Activated CD4-positive, alpha-beta T cell treated with anti-CD3 and anti-CD28 coated beads for 36 hours (primary cell): ENCODE measurements around the gene PLEKHA1. TPM values are rescaled to one million over a fixed set of nuclear protein-coding genes. Genes with fewer than 3 reads are reported as not detected.

Experiments used
- ATAC-seq: fragments of 200-7000 bp; cut with Tn5 transposase; one replicate; pipeline ENCODE4 v1.10.0; 2021; ENCODE audit warnings: mild to moderate bottlenecking, moderate library complexity
- CTCF ChIA-PET: fragments of 350-600 bp; sonication (Branson Sonifier 250); formaldehyde crosslinking; loops from one replicate; lab custom pipeline; 2021; ENCODE audit warnings: antibody characterized with exemption; lab: Charles Lee
- POLR2A ChIA-PET: fragments of 350-600 bp; sonication (Branson Sonifier 250); formaldehyde crosslinking; loops from one replicate; lab custom pipeline; 2021; ENCODE audit warnings: antibody characterized with exemption, inconsistent platforms; lab: Charles Lee
- DNase-seq: peaks from one replicate; pipeline ENCODE4 v3.0.0-alpha.2; 2020
- H3K27ac Mint-ChIP-seq: one replicate; pipeline ENCODE4 v1.8.0; 2021; ENCODE audit warnings: mixed read lengths
- H3K27me3 Mint-ChIP-seq: one replicate; pipeline ENCODE4 v1.8.0; 2021; ENCODE audit warnings: mixed read lengths
- H3K36me3 Mint-ChIP-seq: one replicate; pipeline ENCODE4 v1.8.0; 2021; ENCODE audit warnings: low read depth, mixed read lengths
- H3K4me1 Mint-ChIP-seq: one replicate; pipeline ENCODE4 v1.8.0; 2021; ENCODE audit warnings: mixed read lengths
- H3K4me3 Mint-ChIP-seq: one replicate; pipeline ENCODE4 v1.8.0; 2021; ENCODE audit warnings: mild to moderate bottlenecking, moderate library complexity, mixed read lengths
- H3K9me3 Mint-ChIP-seq: one replicate; pipeline ENCODE4 v1.8.0; 2021; ENCODE audit warnings: low read depth, mixed read lengths
- intact Hi-C, 2 experiments: fragments of 100-400 bp; cut with DNase I in 1 of 2; cut with micrococcal nuclease in 1 of 2; formaldehyde crosslinking; loops; one replicate each; pipeline versions ENCODE4 v1.14.2 to v1.15.1; 2022 to 2024; cut with DNase I, micrococcal nuclease
- total RNA-seq, 2 experiments: library from RNA; stranded (reverse); gene quantifications; one replicate each; pipeline ENCODE4 v1.2.3, GENCODE V29; 2021

PLEKHA1 gene
- total RNA-seq, 2 experiments from 2014 or later = 7.7 to 11.7 TPM

- H3K9me3 Mint-ChIP-seq = no peaks in the 10 kb centered on the region
- H3K27ac Mint-ChIP-seq = peak overlapping the region; percentile 20
- no peaks in the 10 kb centered on the region for H3K27me3 Mint-ChIP-seq
- intact Hi-C loops = no loop called here
- ATAC-seq (peak; percentile 69), DNase-seq (no peak)
- peaks cover 57% of the 10 kb centered on the region for H3K4me1 Mint-ChIP-seq
- CTCF ChIA-PET = interaction anchor here (1.5 kb wide), 2 partner anchors 9 to 12 kb away, joined by 3 to 4 read pairs; no protein-coding TSS in a partner anchor
- POLR2A ChIA-PET = no interaction called here
- H3K4me3 Mint-ChIP-seq = no peak overlapping the region
- H3K36me3 Mint-ChIP-seq = peaks cover 31% of the 10 kb centered on the region
Observed at GRCh38 chr10:122422266-122422989, 47.9 kb downstream of the PLEKHA1 start.

DNA sequence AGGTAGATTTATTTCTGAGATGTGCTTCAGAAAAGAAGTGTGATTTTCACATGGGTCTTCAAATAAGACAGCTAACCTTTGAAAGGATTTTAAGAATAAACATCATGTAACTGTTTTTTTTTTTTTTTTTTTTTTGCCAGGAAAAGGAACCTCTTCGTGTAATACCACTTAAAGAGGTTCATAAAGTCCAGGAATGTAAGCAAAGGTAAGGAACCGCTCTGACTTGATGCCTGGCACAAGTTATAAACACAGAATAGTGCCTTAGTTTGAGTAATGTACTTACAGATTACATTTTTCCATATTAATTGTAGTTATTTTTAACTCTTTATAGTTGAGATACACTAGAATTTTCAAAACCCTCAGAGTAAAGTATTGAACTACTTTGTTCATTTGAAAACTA lies 49.6 kb downstream of the PLEKHA1 start:
- Mint-ChIP-seq H3K9me3 (no peaks in the 10 kb centered on the region), H3K4me1 (peaks cover 43% of the 10 kb centered on the region), H3K27ac (no peak overlapping the region), H3K4me3 (no peak overlapping the region), H3K36me3 (peaks cover 23% of the 10 kb centered on the region), H3K27me3 (no peaks in the 10 kb centered on the region)
- ATAC-seq (no peak), DNase-seq (no peak)
- CTCF ChIA-PET = interaction anchor here (0.6 to 2.5 kb wide), 6 partner anchors 9 to 797 kb away, joined by 3 to 15 read pairs (median 4); no protein-coding TSS in a partner anchor
- intact Hi-C loops = no loop called here
- POLR2A ChIA-PET = no interaction called here

- POLR2A ChIA-PET = no interaction called here
- ATAC-seq (no peak), DNase-seq (no peak)
- no peaks in the 10 kb centered on the region for H3K9me3 Mint-ChIP-seq
- H3K4me1 Mint-ChIP-seq = peaks cover 20% of the 10 kb centered on the region
- no peak overlapping the region for H3K27ac Mint-ChIP-seq
- H3K4me3 Mint-ChIP-seq = no peak overlapping the region
- peaks cover 23% of the 10 kb centered on the region for H3K36me3 Mint-ChIP-seq
- H3K27me3 Mint-ChIP-seq = no peaks in the 10 kb centered on the region
- intact Hi-C loops = no loop called here
- CTCF ChIA-PET = no interaction called here
Observed at GRCh38 chr10:122426829-122427228, 52.3 kb downstream of the PLEKHA1 start.

DNA sequence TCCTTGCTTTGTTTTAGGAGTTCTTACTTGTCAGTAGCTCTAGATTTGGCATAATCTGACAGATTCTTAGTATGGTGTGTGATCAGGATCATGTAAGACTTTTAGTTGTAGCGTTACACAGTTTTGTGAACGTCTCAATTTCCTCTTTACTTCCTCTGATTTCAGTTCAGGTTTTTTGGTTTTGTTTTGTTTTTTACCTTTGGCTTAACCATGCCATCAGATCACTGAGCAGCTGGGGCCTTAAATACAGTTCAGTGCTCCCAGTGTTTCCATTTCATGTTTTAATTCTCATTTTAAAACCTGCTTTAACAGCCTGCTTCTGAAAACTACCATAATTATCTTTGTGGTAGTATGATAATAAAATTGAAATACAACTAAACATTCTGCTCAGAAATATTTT lies 52.8 kb downstream of the PLEKHA1 start:
- intact Hi-C loops = no loop called here
- no peaks in the 10 kb centered on the region for H3K9me3 Mint-ChIP-seq
- H3K36me3 Mint-ChIP-seq = peaks cover 22% of the 10 kb centered on the region
- POLR2A ChIA-PET = no interaction called here
- peaks cover 16% of the 10 kb centered on the region for H3K4me1 Mint-ChIP-seq
- no peak overlapping the region for H3K27ac Mint-ChIP-seq
- DNase-seq (no peak), ATAC-seq (no peak)
- no peaks in the 10 kb centered on the region for H3K27me3 Mint-ChIP-seq
- H3K4me3 Mint-ChIP-seq = no peak overlapping the region
- CTCF ChIA-PET = no interaction called here

GRCh38 chr10:122435212-122435827 lies 60.8 kb downstream of the PLEKHA1 start:
- ChIA-PET CTCF (interaction anchor here (0.6 to 4.3 kb wide), 45 partner anchors 9 to 286 kb away, joined by 3 to 87 read pairs (median 4); partner anchors contain the start of genes BTBD16, HTRA1 and PLEKHA1), POLR2A (no interaction called here)
- intact Hi-C loops = loop anchor here (1.0 to 10.0 kb wide), 7 partner anchors 61 to 291 kb away; partner anchors contain the start of gene PLEKHA1 (in 1 of the 2)
- Mint-ChIP-seq H3K4me3 (no peak overlapping the region), H3K27me3 (no peaks in the 10 kb centered on the region), H3K4me1 (no peaks in the 10 kb centered on the region), H3K27ac (no peak overlapping the region), H3K36me3 (peaks cover 3% of the 10 kb centered on the region), H3K9me3 (peaks cover 2% of the 10 kb centered on the region)
- DNase-seq (no peak), ATAC-seq (peak; percentile 39)

DNA sequence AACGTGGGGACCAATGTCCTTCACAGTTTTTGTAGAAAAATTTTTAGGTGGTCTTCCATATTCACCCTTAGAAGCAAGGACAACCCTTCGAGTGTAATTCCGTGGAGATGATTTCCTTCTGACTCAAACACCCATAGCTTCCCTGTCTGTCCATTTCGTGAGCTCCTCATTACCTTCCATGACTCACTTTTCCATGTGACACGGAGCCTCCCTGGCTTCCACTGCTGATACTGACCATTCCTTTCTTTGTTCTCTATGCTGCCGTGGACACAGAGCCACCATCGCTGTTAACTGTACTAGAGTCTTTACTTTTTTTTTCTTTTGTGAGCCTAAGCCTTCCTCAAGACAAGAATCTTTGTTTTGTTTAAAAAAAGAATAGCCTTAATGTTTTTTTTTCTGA lies 67.5 kb downstream of the PLEKHA1 start:
- intact Hi-C loops = no loop called here
- DNase-seq (no peak), ATAC-seq (no peak)
- Mint-ChIP-seq H3K9me3 (peaks cover 4% of the 10 kb centered on the region), H3K36me3 (no peaks in the 10 kb centered on the region), H3K4me1 (no peaks in the 10 kb centered on the region), H3K4me3 (no peak overlapping the region), H3K27me3 (peaks cover 2% of the 10 kb centered on the region), H3K27ac (no peak overlapping the region)
- CTCF ChIA-PET = interaction anchor here (0.9 to 2.6 kb wide), 3 partner anchors 99 to 143 kb away, joined by 3 to 7 read pairs (median 5); no protein-coding TSS in a partner anchor
- POLR2A ChIA-PET = no interaction called here

DNA sequence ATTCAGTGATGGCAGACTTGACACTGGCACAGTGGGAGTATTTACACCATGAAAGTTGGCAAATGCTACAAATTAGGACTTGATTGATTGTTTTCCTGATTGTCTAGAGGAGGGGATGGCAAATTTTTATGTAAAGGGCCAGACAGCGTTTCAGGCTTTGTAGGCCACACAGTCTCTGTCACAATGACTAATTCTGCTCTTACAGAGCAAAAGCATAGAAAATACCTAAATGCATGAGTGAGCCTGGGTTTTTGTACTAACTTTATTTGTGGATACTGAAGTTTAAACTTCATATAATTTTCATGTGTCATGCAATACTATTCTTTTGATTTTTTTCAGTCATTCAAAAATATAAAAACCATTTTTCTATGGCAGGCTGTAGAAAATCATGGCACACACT lies 71.0 kb downstream of the PLEKHA1 start:
- Mint-ChIP-seq H3K36me3 (no peaks in the 10 kb centered on the region), H3K4me3 (no peak overlapping the region), H3K27me3 (peaks cover 6% of the 10 kb centered on the region), H3K27ac (no peak overlapping the region), H3K9me3 (peaks cover 1% of the 10 kb centered on the region), H3K4me1 (no peaks in the 10 kb centered on the region)
- ChIA-PET POLR2A (no interaction called here), CTCF (no interaction called here)
- no peak for DNase-seq
- no peak for ATAC-seq
- intact Hi-C loops = no loop called here

DNA sequence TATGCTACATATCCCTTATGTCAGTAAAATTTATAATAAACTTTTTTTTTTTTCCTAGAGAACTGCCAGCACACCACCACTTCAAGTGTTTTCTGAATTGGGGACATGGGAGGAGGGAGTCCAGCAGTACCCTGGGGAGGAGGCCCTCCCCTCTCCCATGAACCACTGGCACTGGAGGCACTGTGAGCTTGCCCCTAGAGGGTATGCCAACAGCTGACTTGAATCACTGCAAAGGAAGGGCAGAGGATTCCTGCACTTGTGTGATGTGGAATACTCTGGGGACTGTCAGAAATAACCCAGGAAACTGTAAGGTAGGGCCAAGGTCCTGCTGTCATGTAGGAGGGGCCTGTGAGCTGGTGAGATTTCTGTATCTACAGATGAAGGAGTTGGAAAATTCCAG lies 71.4 kb downstream of the PLEKHA1 start:
- Mint-ChIP-seq H3K27me3 (peaks cover 6% of the 10 kb centered on the region), H3K9me3 (no peaks in the 10 kb centered on the region), H3K4me3 (no peak overlapping the region), H3K36me3 (no peaks in the 10 kb centered on the region), H3K27ac (no peak overlapping the region), H3K4me1 (no peaks in the 10 kb centered on the region)
- DNase-seq (no peak), ATAC-seq (no peak)
- CTCF ChIA-PET = no interaction called here
- POLR2A ChIA-PET = no interaction called here
- intact Hi-C loops = no loop called here

GRCh38 chr10:122446668-122447423 lies 72.3 kb downstream of the PLEKHA1 start:
- H3K27ac Mint-ChIP-seq = no peak overlapping the region
- CTCF ChIA-PET = interaction anchor here (1.0 kb wide), 1 partner anchor 12 kb away, joined by 4 read pairs; no protein-coding TSS in a partner anchor
- intact Hi-C loops = no loop called here
- H3K4me1 Mint-ChIP-seq = no peaks in the 10 kb centered on the region
- no peaks in the 10 kb centered on the region for H3K36me3 Mint-ChIP-seq
- peaks cover 6% of the 10 kb centered on the region for H3K27me3 Mint-ChIP-seq
- H3K4me3 Mint-ChIP-seq = no peak overlapping the region
- DNase-seq (no peak), ATAC-seq (no peak)
- POLR2A ChIA-PET = no interaction called here
- no peaks in the 10 kb centered on the region for H3K9me3 Mint-ChIP-seq

GRCh38 chr10:122448600-122448999 lies 74.1 kb downstream of the PLEKHA1 start:
- Mint-ChIP-seq H3K9me3 (no peaks in the 10 kb centered on the region), H3K4me3 (no peak overlapping the region), H3K27me3 (peaks cover 9% of the 10 kb centered on the region), H3K36me3 (no peaks in the 10 kb centered on the region), H3K4me1 (no peaks in the 10 kb centered on the region), H3K27ac (no peak overlapping the region)
- ATAC-seq = no peak
- ChIA-PET POLR2A (no interaction called here), CTCF (no interaction called here)
- intact Hi-C loops = no loop called here
- no peak for DNase-seq

- Mint-ChIP-seq H3K9me3 (no peaks in the 10 kb centered on the region), H3K27ac (no peak overlapping the region), H3K4me1 (no peaks in the 10 kb centered on the region), H3K4me3 (no peak overlapping the region), H3K27me3 (peaks cover 11% of the 10 kb centered on the region), H3K36me3 (no peaks in the 10 kb centered on the region)
- intact Hi-C loops = no loop called here
- ATAC-seq (no peak), DNase-seq (no peak)
- CTCF ChIA-PET = interaction anchor here (0.6 kb wide), 1 partner anchor 117 kb away, joined by 3 read pairs; no protein-coding TSS in a partner anchor
- POLR2A ChIA-PET = no interaction called here
Observed at GRCh38 chr10:122449153-122449552, 74.6 kb downstream of the PLEKHA1 start.
